ENCODE results near the gene SEMA3D.

SEMA3D gene

DNA sequence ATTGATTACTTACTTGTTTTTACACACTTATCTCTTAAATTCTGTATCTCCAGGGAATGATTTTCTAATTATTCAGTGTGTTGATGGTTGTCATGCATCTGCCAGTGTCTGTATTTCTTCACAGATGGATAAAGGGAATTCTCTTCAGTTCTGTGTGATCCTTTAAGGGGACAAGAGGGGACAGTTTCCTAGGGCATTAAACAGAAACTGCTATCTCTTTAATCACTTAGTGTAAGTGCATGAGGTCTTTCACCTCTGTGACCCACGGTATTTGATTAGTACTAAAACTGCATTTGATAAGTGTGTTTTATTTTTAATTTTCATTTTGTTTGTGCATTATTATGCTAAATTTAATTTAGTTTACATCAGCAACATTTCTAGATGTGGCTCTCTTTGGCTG lies 26.6 kb upstream of the SEMA3D start:
- TF ChIP-seq CTCF (conservative IDR thresholded peaks at IDR 0.05; ENCODE audit: control insufficient read depth, insufficient read depth, low read depth, low read length): no peak
- no peak for DNase-seq (ENCODE audit: low read depth)
- H3K4me3 ChIP-seq (ENCODE audit: control insufficient read depth, low read depth, low read length): no peak overlapping the region

DNA sequence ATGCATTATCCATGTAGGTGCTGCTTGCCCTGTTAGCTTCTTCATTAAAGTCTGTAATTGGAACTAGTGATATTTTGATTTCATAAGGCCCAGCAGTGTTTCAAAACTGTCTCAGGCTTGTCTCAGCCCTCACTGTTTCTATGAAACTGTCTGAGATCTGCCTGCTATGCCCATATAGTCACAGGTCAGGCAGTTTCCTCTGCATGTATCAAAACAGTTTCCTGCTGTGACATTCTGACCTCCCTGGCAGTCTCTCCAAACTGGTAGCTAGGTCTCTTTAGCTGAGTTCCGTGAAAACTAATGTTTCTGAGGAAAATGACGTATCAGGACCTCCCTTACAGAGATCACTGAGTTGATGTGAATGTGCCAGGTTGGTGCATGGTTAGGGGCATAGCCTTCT lies 18.9 kb upstream of the SEMA3D start:
- no peak for DNase-seq (ENCODE audit: low read depth)
- H3K4me3 ChIP-seq (ENCODE audit: control insufficient read depth, low read depth, low read length): no peak overlapping the region

GRCh38 chr7:85204496-85204895 lies 17.6 kb upstream of the SEMA3D start:
- no peak for DNase-seq (ENCODE audit: low read depth)
- no peak for TF ChIP-seq CTCF (conservative IDR thresholded peaks at IDR 0.05; ENCODE audit: control insufficient read depth, insufficient read depth, low read depth, low read length)
- H3K4me3 ChIP-seq (ENCODE audit: control insufficient read depth, low read depth, low read length): no peak overlapping the region

More for the DNA sequence above, 18.9 kb upstream of the SEMA3D start:
- TF ChIP-seq CTCF (conservative IDR thresholded peaks at IDR 0.05; ENCODE audit: control insufficient read depth, insufficient read depth, low read depth, low read length): no peak

- TF ChIP-seq CTCF (conservative IDR thresholded peaks at IDR 0.05; ENCODE audit: control insufficient read depth, insufficient read depth, low read depth, low read length): no peak
- DNase-seq (ENCODE audit: low read depth): no peak
- H3K4me3 ChIP-seq (ENCODE audit: control insufficient read depth, low read depth, low read length): no peak overlapping the region
Measured at GRCh38 chr7:85204061-85204460, 17.2 kb upstream of the SEMA3D start.

DNA sequence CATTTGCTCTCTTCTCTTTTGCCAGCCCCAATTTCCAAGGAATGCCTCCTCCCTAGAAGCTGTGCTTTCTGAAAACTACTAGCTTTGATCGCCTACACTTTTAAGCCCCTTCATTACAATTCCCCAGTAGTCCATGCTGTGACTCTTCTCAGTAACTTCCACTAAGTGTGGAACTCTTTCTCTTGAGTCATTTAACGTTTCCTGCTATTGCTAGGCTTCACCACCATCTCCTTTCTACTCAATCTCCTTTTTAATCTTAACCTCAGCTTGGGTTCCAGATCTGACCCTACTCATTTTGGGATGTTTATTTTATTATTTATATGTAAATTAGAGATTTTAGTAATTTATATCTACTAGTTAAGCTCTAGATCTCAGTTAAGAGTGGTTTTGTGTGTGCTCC lies 14.4 kb upstream of the SEMA3D start:
- DNase-seq (ENCODE audit: low read depth): no peak
- TF ChIP-seq CTCF (conservative IDR thresholded peaks at IDR 0.05; ENCODE audit: control insufficient read depth, insufficient read depth, low read depth, low read length): no peak
- H3K4me3 ChIP-seq (ENCODE audit: control insufficient read depth, low read depth, low read length): no peak overlapping the region

DNA sequence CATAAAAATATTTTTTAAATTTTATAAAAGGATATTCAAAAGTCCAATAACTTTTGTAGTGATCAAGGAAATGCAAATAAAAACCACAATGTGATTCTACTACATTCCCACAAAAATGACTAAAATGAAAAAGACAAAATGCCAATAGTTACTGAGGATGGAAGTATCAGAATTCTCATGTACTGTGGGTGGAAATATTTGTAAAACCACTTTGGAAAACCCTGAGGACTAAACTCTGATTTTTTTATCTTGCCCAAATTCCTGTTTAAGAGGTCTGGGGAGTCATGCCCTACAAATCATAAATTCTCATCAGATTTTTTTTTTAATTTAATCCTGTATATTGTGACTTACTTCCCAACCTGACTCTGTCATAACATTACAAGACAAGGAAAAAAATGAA lies 9.8 kb upstream of the SEMA3D start:
- H3K4me3 ChIP-seq (ENCODE audit: control insufficient read depth, low read depth, low read length): no peak overlapping the region
- no peak for TF ChIP-seq CTCF (conservative IDR thresholded peaks at IDR 0.05; ENCODE audit: control insufficient read depth, insufficient read depth, low read depth, low read length)
- DNase-seq (ENCODE audit: low read depth): no peak

DNA sequence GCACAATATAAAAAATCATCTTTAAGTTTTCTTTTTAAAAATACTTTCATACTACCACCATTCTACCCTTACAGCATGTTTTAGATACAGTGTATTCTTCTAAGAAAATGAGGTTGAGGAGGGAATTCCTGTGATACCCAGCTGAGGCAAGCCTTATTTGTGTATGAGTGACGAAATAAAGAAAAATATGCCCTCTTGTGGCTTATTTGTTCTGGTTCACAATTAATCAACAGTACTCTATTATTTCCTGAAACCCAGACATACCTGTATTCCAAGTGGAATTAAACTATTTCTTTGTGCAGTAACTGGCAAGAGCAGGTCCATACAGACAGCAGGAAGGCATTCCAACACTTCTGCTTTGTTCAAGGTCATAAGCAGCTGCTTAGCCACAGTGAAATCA lies 4.5 kb upstream of the SEMA3D start:
- H3K4me3 ChIP-seq (ENCODE audit: control insufficient read depth, low read depth, low read length): no peak overlapping the region
- peak; percentile 43 for DNase-seq (ENCODE audit: low read depth)
- TF ChIP-seq CTCF (conservative IDR thresholded peaks at IDR 0.05; ENCODE audit: control insufficient read depth, insufficient read depth, low read depth, low read length): peak; percentile 44

All from fibroblast of mammary gland (primary cell).